IMR-90 (cell line): ENCODE results near the gene ADAMTS13.

Experiments
- CTCF ChIP-seq: conservative IDR thresholded peaks from 2 replicates; pipeline ENCODE4 v1.5.1; 2012; ENCODE audit warnings: mild to moderate bottlenecking, low read depth, low read length, improper control_type of control experiment
- FOS ChIP-seq: fragments of 150-350 bp; IDR thresholded peaks from 2 replicates; pipeline ENCODE4 v1.6.1; 2016; ENCODE audit warnings: low read depth, low read length
- MAZ ChIP-seq: IDR thresholded peaks from 2 replicates; pipeline ENCODE4 v1.6.1; 2012; ENCODE audit warnings: low read depth, mild to moderate bottlenecking, low read length, improper control_type of control experiment, moderate library complexity, borderline replicate concordance
- MXI1 ChIP-seq: IDR thresholded peaks from 2 replicates; pipeline ENCODE4 v1.6.1; 2012; ENCODE audit warnings: low read depth, mild to moderate bottlenecking, low read length, moderate library complexity, borderline replicate concordance
- POLR2A ChIP-seq: IDR thresholded peaks from 2 replicates; pipeline ENCODE4 v1.6.1; 2012; ENCODE audit warnings: mild to moderate bottlenecking, low read depth, low read length
- RAD21 ChIP-seq: IDR thresholded peaks from 2 replicates; pipeline ENCODE4 v1.6.1; 2012; ENCODE audit warnings: low read length, improper control_type of control experiment
- RFX5 ChIP-seq: IDR thresholded peaks from 2 replicates; pipeline ENCODE4 v1.8.0; 2012; ENCODE audit warnings: low read depth, mild to moderate bottlenecking, low read length, moderate library complexity
- USF2 ChIP-seq: fragments of 150-350 bp; IDR thresholded peaks from 2 replicates; pipeline ENCODE4 v1.6.1; 2017; ENCODE audit warnings: mild to moderate bottlenecking, antibody characterized with exemption, low read length, low read depth

GRCh38 chr9:133459476-133460404 lies 37.6 kb downstream of the ADAMTS13 start, which contains the start of gene CACFD1:
- TF ChIP-seq CTCF (no peak), RFX5 (no peak), MAZ (peak; percentile 57), POLR2A (peak; percentile 77), MXI1 (no peak), RAD21 (no peak), USF2 (no peak), FOS (no peak)
